ENCODE measurements around the gene S100A13.

Gene S100A13

DNA sequence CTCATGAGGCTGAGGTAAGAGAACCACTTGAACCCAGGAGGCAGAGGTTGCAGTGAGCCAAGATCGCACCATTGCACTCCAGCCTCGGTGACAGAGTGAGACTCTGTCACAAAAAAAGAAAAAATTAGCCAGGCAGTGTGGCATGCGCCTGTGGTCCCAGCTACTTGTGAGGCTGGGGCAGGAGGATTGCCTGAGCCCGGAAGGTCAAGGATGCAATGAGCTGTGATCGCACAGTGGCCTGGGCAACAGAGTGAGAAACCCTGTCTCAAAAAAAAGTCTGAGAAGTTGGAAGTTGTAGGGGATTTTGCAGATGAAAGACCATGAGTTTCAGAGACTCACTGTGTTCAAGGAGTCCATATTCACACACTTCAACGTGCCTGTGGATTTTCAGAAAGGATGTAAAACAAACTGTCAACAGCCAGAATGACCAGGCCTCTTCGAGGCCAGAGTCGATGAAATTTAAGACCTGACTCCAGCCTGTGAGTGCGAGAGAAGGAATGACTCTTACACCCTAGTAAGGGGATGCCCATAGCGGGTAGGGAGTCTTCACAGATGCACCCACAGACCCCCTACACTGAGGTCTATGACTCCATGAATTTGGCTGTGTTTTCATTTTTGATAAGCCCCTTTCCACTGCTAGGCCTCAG is 2.2 kb downstream of the S100A13 start:
- no peak for DNase-seq

DNA sequence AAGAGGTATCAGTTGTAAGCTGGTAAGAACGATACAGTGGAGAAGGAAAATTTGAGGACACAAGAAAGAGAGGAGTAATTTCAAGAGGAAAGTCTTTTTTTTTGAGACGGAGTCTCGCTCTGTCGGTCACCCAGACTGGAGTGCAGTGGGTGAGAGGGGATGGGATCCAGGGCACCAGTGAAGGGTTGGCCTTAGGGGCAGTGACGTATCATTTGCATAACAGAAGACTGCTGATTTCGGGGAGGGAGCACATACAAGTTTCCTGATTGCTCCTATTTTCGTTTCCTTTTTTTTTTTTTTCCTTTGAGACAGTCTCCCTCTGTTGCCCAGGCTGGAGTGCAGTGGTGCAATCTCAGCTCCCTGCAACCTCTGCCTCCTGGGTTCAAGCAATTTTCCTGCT is 4.2 kb downstream of the S100A13 start:
- DNase-seq = no peak

DNA sequence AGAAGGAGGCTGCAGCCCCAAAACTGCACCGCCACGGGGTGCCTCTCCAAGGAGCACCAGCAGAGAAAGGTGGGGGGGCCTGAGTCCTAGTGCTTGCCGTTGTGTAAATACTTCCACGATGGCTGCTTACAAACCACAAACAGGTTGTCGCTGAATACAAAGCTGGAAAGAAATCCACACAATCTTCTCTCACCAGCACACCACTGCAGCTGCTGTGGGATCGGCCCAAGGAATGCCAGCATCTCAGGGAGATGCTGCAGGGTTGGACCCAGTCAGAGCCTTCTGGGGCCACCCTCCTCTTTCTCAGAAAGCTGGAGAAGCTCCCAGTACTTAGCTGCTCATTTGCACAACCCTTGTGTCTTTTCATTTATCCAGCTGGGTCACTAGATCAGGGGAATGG is 8.1 kb downstream of the S100A13 start:
- DNase-seq = no peak

DNA sequence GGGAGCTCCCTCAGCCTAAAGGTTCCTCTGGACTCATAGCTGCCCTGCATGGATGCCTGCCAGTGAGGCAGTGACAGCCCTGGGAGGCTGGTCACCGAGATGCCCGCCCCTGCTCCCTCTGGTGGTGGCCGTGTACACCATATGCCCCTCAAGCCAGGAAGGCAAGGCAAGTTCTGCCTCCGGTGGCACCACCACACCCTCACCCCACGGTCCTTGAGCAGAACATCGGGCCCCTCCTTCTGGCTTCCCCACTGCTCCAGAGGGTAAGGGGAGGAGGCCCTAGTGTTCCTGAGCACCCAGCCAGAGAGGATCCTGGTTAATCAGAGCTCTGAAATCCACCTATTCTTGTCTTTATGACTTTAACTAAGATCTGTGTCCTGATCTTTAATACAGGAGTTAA is 9.6 kb downstream of the S100A13 start:
- DNase-seq = no peak

DNA sequence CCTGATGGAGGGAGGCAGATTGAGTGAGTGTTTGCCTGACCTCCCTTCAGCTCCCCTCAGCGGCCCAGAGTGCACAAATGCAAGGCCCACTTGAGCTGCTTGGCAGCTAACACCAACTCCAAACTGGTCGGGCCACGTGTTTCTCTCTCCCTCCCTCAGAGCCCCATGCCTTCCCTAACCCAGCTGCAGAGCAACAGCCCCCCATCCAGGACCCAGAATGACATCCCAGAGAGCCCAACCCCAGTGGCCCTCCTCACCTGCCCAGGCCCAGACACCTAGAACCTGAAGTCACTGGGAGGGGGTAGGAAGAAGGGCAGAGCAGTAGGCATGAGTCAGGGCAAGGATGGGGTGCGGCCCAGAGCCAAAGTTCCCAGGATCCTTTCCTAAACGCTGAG is 10.4 kb downstream of the S100A13 start:
- no peak for DNase-seq

DNA sequence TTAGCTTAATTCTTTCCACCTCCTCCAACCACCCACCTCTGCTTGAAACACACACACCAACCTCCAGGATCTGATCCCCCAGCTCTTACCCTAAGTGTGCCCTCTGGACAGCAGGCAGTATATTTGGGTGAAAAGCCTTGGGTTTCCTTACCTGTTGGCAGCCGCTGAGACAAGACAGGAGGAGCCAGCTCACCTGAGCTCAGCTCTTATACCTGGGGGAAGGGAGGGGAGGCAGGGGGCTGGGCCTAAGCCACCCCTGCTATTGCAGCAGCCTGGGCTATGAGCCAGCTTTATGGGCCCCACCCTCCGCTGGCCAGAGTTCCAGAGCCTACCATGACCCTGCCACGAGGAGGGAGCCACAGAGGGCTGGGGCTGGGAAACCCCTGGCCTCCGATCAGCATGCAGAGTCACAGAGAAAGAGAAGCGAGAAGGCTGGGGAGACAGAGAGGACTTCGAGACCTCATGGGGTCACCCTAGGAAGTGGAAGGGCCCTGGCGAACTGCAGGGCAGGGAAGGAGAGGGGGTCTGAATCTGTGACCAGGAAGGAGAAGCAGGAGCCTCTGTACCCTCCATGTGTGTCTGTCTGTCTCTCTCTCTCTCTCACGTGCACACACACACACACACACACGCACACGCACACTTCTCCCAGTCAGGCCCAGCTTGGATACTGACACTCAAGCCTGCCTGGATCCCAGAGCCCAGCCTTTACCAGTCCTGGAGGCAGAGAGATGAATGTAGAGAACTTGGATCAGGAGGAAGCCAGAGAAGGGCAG is 11.0 kb downstream of the S100A13 start, which contains the start of gene S100A14:
TSS of gene S100A14 (minus strand) at position 182 of the 773 bp plus-strand sequence. CDS start 467 bp downstream, outside the sequence.
- no peak for DNase-seq

DNA sequence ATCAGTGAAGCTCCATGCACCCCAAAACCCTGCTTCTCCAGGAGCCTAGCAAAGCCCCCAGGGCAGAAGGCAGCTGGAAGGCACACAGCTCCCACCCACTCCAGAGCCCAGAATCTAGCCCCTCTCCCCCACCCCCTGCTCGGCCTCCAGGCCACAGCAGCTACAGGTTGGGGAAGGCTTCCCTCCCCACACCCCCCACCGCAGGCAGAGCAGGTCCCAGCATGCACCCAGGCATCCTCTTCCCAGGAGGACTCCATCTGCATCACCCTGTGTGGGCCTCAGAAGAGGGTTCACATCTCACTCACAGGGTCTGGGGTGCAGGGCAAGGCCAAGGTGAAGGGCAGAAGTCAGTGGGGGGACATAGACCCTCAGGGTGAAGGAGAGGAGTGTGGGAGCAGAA is 11.9 kb downstream of the S100A13 start:
- no peak for DNase-seq

DNA sequence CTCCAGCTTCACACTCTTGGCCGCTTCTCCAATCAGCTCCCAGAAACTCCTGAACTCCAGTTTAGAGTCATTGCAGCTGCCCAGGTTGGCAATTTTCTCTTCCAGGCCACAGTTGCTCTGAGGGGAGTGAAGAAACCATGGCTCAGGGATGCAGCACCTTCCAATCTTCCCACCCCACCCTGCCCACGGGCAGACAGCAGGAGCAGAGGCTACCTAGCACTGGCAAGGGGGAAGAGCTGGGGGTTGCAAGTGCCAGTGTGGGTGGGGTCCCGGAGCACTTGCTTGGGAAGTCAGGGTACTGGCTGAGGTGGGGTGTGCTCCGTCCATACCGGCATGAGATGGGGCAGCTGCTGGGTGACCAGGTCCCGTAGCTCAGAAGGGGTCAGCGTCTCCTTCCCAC is 12.4 kb downstream of the S100A13 start:
- DNase-seq = no peak

DNA sequence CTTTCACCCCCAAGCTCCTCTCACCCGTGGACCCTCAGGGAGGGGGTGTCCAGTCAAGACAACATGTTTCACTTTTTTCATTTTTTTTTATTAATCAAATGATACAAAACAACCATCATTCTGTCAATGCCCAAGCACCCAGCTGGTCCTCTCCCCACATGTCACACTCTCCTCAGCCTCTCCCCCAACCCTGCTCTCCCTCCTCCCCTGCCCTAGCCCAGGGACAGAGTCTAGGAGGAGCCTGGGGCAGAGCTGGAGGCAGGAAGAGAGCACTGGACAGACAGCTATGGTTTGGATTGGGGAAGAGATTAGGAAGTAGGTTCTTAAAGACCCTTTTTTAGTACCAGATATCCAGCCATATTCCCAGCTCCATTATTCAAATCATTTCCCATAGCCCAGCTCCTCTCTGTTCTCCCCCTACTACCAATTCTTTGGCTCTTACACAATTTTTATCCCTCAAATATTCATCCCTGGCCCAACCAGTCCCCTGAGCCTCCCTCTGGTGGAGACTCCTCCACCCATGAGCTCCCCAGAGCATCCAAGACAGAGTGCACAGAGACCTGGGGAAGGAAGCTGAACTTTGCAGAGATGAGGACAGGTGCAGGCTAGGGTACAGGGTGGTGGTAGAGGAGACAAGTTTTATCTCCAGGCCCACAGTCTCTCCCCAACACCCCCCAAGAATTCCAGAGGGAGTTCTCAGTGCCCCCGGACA is 13.0 kb downstream of the S100A13 start:
- DNase-seq = no peak

DNA sequence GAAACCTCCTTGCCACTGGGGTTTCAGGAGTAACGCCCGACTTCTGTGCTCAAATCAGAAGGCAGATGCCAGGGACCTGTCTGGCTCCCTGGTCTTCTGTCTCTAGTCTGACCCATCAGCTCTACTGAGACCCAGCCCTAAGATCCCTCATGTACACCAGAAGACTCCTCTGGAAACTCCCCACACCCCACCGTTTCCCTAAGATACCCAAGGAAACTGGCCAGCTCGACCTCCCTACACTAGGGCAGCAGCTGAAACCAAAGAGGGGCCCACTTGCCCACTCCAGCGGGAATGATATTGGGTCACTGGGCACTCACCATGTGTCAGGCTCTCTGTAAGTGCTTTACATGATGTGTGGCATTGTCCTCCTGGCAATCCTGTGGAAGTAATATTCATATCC is 13.9 kb downstream of the S100A13 start:
- no peak for DNase-seq

DNA sequence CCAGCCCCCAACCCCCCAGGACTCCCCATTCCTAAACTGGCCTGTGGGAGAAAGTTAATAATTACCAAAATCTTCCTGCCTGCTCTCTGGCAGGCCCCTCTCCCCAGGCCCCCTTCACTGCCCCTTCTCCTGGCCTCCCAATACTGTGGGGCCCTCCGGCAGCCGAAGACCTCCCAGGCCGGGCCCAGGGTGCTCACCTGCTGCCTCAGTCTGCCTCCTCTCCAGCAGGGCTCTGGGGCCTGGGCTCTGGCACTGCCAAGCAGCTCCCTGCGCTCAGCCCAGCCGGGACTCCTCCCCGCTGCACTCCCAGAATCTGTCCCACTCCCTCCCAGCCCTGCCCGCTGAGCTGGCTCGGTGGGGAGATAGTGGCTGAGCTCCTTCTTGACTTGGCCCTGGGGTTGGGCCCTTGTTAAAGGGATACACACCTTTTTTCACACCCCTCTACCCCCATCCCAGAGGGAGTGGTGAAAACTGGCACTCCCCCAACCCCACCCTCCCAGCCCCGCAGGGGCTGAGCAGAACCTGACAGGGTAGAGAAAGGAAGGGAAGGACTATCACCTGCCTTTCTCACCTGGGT is 14.5 kb downstream of the S100A13 start, which contains the start of gene S100A16:
TSS of gene S100A16 (minus strand) at position 383 of the 577 bp plus-strand sequence. CDS start 4,986 bp downstream, outside the sequence.
- no peak for DNase-seq

DNA sequence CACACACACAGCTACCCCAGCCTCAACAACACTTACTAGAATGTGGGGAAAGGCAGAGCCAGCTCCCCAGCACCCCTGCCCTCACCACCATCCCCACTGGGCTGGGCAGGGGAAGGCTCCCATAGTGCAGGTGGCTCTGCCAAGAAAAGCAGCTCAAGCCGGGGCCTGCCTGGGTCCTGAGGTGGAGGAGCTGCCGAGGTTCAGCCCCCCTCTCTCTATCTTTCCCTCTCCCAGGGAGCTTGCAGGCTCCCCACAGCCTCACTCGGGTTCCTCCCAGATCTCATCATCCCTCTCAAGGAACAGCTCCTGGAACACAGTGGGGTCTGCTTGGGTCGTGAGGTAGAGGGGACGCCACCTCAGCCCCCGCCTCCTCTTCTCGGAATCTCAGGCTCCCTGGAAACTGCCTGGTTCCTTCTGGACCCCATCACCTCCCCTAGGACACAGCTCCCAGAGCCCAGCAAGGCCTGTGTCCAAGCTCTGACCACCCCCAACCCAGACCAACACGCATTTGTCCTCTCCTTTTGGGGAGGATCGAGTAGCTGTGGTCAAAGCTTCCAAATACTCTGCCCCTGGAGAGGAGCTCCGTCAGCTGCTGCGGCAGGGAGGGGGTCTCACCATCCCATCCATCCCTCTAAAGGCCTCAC is 15.1 kb downstream of the S100A13 start:
- DNase-seq = no peak

DNA sequence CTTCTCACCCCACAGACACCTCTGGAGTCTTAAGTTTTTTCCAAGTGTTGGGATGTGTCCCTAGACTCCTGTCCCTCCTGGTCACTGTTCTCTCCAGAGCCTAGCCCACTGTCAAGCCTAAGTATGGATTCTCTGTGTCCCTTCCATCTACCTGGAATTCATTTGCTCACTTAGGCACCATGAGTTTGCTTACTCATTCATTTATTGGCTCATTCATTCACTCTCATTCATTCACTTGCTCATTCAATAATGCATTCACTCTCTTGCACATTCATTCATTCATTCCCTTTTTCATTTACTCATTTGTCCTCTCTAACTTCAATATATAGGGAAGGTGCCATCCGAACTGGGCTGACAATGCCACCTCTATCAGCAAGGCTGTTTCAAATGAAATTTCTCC is 15.9 kb downstream of the S100A13 start:
- DNase-seq = no peak

DNA sequence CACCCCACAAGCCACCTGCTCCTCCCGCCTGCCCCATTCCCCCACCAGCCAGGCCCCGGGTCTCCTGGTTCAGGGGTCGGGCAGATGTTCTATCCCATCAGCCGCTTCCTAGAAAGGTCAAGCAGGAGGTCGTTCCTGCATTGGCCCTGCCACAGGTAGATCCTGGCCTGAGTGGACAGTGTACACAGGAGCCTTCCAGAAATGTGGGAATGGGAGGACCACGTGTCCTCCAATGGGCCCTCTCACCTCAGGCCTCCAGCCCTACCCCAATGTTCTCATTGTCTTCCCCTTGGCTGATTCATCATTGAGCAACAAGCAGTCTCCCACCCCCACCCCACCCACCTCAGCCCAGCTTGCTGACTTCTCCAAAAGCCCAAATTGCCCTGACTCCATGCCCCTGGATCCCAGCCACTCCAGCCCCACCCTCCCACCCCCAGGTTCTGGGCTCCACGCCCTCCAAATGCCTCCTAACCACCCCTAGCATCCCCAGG is 16.4 kb downstream of the S100A13 start:
- no peak for DNase-seq

DNA sequence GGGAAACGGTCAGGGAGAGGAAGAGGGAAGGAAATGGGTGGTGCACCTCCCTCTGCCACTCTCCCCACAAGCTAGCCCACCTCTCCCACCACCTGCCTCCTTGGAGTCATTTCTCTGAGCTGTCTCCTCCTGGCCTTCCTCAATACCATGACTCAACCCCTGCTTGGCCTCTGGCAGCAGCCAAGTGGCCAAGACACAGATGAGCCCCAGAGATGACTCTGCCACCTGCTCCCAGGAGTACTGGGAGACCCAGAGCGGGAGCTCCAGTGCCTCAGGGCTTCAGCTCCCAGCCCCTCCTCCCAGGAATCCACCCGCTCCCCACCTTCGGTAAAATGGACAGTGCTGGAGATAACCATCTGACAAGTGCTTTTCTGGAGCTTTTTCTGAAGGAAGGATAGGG is 17.0 kb downstream of the S100A13 start:
- no peak for DNase-seq

DNA sequence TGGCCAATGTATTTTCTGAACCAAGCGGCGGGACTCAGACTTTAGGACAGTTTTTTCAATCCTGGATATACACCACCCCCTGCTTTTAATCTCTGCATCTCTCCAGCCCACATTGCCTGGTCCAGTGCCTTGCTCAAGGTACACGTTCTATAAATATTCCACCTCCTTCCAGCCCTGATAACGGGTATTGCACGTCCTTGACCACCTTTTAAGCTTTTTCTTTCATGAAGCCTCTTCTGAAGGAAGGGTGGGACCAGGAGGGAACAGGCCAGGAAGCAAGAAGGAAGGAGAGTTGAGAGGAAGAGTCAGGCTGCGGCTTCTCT is 17.8 kb downstream of the S100A13 start:
- DNase-seq = no peak

DNA sequence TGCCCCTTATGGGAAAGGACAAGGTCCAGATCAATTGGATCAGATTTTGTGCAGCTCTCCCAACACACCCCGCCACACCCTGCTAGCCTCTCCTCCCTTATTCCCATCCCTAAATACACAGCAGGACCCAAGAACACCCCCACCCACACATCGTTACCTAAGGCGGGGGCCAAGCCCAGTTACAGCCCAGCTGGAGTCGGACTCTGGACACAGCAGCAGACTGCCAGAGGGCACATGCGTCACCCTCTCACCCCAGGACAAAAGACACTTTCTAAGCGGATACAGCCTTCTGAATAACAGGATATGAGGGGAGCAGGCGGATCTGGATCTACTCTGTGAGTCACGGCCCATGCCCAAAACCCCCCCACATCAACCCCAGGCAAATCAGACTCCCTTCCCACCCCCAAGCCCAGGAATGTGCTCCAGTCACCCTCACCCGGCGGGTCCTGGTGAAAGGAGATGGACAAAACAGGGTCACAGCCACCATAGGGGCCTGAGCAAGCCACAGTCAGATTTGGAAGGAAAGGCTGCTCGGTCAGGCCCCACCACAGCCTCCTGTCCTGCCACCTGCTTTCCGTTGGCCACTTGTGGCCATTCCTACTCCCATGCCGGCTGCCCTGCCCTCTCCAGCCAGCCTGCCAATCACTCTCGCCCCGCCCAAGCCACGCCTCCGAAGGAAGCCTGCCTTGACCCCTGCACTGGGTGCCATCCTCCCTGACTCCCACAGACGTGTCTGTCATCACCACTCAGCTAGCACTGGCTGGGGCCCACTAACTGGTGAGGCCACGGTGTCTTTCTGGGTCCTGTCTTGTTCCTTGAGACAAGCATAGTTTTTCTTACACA is 18.3 kb downstream of the S100A13 start:
- no peak for DNase-seq

DNA sequence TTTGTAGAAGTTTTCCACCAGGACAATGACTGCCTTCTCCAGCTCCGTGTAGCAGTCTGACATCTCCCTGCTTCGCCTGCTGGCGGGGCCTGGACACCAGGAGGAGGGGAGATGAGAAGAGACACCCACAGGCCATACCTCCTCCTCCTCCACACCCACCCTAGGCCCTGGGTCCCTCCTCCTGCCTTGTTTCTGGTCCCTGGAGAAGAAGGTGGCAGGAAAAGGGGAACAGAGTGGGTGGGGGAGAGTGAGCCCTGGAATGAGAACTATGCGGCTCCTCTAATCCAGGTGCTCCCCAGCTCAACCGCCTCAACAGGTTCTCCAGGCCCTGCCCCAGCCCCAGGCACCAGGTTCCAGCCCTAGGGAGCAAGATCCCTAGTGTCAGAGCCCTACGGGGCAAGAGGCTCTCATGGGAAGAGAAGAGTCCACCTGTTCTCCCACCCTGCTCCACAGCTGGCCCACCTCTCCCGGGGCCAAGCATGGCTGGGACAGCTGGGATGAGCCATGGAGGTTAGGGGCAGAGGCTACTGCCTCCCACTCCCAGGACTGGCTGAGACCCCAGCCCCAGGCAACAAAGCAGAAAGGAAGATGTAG is 19.1 kb downstream of the S100A13 start:
- no peak for DNase-seq

DNA sequence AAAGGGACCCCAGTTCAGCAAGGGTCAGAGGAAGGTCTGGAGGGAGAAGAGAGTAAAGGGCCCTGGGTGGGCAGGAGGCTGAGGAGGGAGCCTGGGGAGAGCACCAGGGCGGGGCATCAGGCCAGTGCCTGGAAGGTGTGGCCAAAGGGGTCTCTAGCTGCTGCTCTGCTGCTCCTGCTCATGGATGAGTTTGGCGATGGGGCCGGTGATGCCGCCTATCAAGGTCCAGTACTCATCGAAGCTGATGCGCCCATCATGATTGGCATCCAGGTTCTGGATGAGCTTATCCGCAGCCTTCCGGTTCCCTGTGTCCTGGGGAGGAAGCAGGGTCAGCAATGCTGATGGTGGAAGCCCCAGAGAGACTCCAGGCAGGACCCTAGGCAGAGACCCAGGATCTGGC is 19.9 kb downstream of the S100A13 start:
- DNase-seq = no peak

DNA sequence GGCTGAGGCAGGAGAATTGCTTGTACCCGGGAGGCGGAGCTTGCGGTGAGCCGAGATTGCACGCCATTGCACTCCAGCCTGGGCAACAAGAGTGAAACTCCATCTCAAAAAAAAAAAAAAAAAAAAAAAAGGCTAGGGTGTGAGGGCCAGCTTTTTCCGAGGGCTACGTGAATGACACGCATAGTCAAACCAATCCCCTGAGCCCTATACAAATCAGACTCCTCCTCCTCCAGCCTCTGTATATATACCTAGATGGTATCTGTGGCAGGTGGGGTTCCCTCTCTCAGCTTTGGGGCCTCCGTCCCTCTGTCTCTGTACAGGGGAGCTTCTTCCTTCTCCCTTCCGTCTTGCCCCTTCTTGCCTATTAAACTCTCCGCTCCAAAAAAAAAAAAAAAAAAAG is 21.1 kb downstream of the S100A13 start:
- no peak for DNase-seq

DNA sequence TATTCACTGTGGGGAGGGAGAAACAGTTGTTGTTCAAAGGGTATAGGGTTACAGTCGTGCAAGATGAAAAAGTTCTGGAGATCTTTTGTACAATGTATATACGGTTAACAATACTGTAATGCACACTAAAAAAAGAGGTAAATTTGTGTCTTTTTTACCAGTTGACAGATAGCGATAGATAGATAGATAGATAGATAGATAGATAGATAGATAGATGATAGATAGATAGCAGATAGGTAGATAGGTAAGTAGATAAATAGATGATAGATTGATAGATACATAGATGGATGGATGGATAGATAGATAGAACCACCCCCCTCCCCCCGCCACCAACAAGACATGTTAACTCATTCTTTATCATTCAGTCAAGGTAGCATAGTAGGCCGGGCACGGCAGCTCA is 24.6 kb downstream of the S100A13 start:
- DNase-seq = no peak

DNA sequence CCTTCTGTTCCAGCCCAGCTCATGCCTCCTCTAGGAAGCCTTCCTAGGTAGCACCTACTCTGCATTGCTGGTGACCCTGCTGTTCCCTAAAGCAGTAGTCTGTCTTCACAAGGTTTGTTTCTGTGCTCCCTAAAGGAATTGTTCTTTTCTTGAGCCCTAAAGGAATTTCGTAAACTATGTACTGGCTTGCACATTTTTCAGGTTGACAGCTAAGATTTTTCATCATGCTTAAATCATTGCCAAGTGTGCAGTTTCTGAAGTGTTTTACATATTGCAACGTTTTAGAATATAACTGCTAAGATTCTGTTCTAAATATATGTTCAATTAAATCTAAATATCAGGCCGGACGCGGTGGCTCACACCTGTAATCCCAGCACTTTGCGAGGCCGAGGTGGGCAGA is 27.5 kb downstream of the S100A13 start:
- no peak for DNase-seq

Data from stimulated activated CD4-positive, alpha-beta T cell treated with anti-CD3 and anti-CD28 coated beads, Interleukin-4, amount 100 ng/mL, for 4 hours (primary cell).